OCI-LY7 (cell line): ENCODE results near the gene PIGN.

Source experiments
- EZH2phosphoT487 ChIP-seq: fragments of 200-600 bp; sonication (generic); IDR thresholded peaks from 2 replicates; pipeline ENCODE4 v1.6.1; 2018; ENCODE audit warnings: low read depth, borderline replicate concordance, mild to moderate bottlenecking, mixed run types, antibody characterized with exemption, low read length, moderate library complexity, mixed read lengths
- TF ChIP-seq, protein P1 (sequence below): fragments of 200-600 bp; sonication (generic); conservative IDR thresholded peaks from 2 replicates; pipeline ENCODE4 v1.5.1; 2014; ENCODE audit warnings: mild to moderate bottlenecking, antibody characterized with exemption, low read length, moderate library complexity, mixed read lengths

DNA sequence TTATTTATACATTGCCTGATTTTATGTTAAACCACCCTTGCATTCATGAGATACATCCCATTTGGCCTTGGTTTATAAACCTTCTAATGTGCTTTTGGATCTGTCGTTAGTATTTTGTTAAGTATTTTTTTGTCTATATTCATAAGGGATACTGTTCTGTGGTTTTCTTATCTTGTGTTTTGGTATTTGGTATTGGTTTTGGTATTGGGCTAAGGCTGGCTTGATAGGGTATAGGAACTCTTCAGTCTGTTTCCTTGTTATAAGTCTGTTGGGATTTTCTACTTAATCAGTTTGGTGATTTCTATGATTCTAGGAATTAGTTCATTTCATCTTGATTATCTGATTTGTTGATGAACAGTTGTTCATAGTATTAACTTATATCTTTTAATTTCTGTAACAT is 49.4 kb upstream of the PIGN start:
- no peak for TF ChIP-seq EZH2phosphoT487
- TF ChIP-seq, protein P1, sequence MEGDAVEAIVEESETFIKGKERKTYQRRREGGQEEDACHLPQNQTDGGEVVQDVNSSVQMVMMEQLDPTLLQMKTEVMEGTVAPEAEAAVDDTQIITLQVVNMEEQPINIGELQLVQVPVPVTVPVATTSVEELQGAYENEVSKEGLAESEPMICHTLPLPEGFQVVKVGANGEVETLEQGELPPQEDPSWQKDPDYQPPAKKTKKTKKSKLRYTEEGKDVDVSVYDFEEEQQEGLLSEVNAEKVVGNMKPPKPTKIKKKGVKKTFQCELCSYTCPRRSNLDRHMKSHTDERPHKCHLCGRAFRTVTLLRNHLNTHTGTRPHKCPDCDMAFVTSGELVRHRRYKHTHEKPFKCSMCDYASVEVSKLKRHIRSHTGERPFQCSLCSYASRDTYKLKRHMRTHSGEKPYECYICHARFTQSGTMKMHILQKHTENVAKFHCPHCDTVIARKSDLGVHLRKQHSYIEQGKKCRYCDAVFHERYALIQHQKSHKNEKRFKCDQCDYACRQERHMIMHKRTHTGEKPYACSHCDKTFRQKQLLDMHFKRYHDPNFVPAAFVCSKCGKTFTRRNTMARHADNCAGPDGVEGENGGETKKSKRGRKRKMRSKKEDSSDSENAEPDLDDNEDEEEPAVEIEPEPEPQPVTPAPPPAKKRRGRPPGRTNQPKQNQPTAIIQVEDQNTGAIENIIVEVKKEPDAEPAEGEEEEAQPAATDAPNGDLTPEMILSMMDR, result no peak
